Activated CD4-positive, alpha-beta T cell treated with anti-CD3 and anti-CD28 coated beads for 36 hours (primary cell): Measurements from ENCODE around the gene MARK4. TPM values are rescaled to one million over a fixed set of nuclear protein-coding genes. Genes with fewer than 3 reads are reported as not detected.

Experiments
- ATAC-seq: fragments of 200-7000 bp; cut with Tn5 transposase; one replicate; pipeline ENCODE4 v1.10.0; 2021; ENCODE audit warnings: mild to moderate bottlenecking, moderate library complexity
- CTCF ChIA-PET: fragments of 350-600 bp; sonication (Branson Sonifier 250); formaldehyde crosslinking; loops from one replicate; lab custom pipeline; 2021; ENCODE audit warnings: antibody characterized with exemption; lab: Charles Lee
- POLR2A ChIA-PET: fragments of 350-600 bp; sonication (Branson Sonifier 250); formaldehyde crosslinking; loops from one replicate; lab custom pipeline; 2021; ENCODE audit warnings: antibody characterized with exemption, inconsistent platforms; lab: Charles Lee
- DNase-seq: peaks from one replicate; pipeline ENCODE4 v3.0.0-alpha.2; 2020
- H3K27ac Mint-ChIP-seq: one replicate; pipeline ENCODE4 v1.8.0; 2021; ENCODE audit warnings: mixed read lengths
- H3K27me3 Mint-ChIP-seq: one replicate; pipeline ENCODE4 v1.8.0; 2021; ENCODE audit warnings: mixed read lengths
- H3K36me3 Mint-ChIP-seq: one replicate; pipeline ENCODE4 v1.8.0; 2021; ENCODE audit warnings: low read depth, mixed read lengths
- H3K4me1 Mint-ChIP-seq: one replicate; pipeline ENCODE4 v1.8.0; 2021; ENCODE audit warnings: mixed read lengths
- H3K4me3 Mint-ChIP-seq: one replicate; pipeline ENCODE4 v1.8.0; 2021; ENCODE audit warnings: mild to moderate bottlenecking, moderate library complexity, mixed read lengths
- H3K9me3 Mint-ChIP-seq: one replicate; pipeline ENCODE4 v1.8.0; 2021; ENCODE audit warnings: low read depth, mixed read lengths
- intact Hi-C, 2 experiments: fragments of 100-400 bp; cut with DNase I in 1 of 2; cut with micrococcal nuclease in 1 of 2; formaldehyde crosslinking; loops; one replicate each; pipeline versions ENCODE4 v1.14.2 to v1.15.1; 2022 to 2024; cut with DNase I, micrococcal nuclease
- total RNA-seq, 2 experiments: library from RNA; stranded (reverse); gene quantifications; one replicate each; pipeline ENCODE4 v1.2.3, GENCODE V29; 2021

Gene MARK4
- 10 to 100 TPM; 19.1 to 19.6 TPM for total RNA-seq

DNA sequence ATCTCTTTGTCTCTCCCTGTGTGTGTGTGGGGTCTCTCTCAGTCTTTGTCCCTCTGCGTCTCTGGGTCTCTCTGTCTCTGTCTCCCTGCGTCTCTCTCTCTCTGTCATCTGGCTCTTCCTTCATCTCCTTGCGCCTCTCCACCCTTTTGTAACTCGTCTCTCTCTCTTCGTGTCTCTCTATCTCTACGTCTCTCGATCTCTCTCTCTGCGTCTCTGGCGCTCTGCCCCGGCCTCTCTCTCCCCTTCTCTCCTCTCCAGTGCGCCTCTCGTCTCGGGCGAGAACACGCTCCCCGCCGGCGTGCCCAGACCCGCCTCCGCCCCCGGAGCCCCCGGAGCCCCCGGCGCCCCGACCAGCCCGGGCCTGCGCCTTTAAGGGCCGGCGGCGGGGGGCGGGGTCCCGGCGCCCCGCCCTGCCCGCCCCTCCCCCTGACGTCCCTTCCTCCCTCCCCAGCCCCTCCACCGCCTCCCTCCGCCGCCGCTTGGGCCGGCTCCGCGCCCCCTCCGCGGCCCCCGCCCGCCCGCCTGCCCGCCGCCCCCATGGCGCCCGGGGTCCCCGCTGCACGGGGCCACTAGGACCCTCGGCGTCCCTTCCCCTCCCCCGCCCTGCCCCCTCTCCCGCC is at the start of gene MARK4:
TSS of gene MARK4 (plus strand) at position 440 of the 620 bp plus-strand sequence. CDS start 318 bp downstream, outside the sequence.
- peak within 1 kb of the TSS; percentile 76 for H3K27ac Mint-ChIP-seq
- POLR2A ChIA-PET, result no interaction called here
- no peaks in the 10 kb centered on the region for H3K9me3 Mint-ChIP-seq
- ATAC-seq (peak; percentile 67), DNase-seq (peak; percentile 72)
- no peaks in the 10 kb centered on the region for H3K36me3 Mint-ChIP-seq
- H3K4me3 Mint-ChIP-seq, result peak within 1 kb of the TSS; percentile 77
- intact Hi-C loops, result loop anchor here (1.0 to 5.0 kb wide), 13 partner anchors 57 to 361 kb away; partner anchors contain the start of genes BLOC1S3 (in 1 of the 2), CLASRP (in 1 of the 2), CLPTM1 (in 1 of the 2) and ERCC2 (in 1 of the 2)
- peaks cover 2% of the 10 kb centered on the region for H3K27me3 Mint-ChIP-seq
- CTCF ChIA-PET, result no interaction called here
- peaks cover 29% of the 10 kb centered on the region for H3K4me1 Mint-ChIP-seq

DNA sequence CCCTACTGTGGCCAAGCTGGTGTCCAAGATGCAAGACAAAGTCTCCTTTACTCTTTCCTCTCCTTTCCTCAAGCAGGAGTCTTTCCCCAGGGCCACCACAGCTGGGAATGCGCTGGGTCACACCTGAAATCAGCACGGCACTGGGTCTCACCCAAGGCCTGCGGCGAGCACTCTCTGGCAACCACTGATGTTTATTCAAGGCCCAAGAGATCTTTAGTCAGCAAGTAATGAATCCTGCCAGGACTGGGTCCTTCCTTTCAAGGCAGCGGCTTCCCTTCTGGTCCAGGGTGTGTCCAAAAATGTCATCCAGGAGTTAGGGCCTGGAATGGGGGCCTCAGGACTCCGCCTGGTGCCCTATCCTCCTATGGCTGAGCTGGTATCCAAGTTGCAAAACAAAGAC is 48.4 kb upstream of the MARK4 start:
- no peak for ATAC-seq
- POLR2A ChIA-PET, result no interaction called here
- Mint-ChIP-seq H3K4me1 (no peaks in the 10 kb centered on the region), H3K36me3 (no peaks in the 10 kb centered on the region), H3K27ac (no peak overlapping the region), H3K9me3 (no peaks in the 10 kb centered on the region), H3K27me3 (no peaks in the 10 kb centered on the region), H3K4me3 (no peak overlapping the region)
- intact Hi-C loops, result no loop called here
- CTCF ChIA-PET, result no interaction called here
- no peak for DNase-seq

DNA sequence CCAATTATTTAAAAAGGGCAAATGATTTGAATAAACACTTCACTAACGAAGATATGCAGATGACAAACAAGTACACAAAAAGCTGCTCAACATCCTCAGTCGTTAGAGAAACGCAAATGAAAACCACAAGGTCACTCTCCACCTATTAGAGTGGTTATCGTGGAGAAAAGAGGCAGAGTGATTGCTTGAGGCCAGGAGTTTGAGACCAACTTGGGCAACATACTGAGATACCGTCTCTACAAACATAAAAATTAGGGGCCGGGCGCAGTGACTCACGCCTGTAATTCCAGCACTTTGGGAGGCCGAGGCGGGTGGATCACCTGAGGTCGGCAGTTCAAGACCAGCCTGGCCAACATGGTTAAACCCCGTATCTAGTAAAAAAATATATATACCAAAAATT is 45.3 kb upstream of the MARK4 start:
- Mint-ChIP-seq H3K4me3 (no peak overlapping the region), H3K36me3 (no peaks in the 10 kb centered on the region), H3K27ac (no peak overlapping the region), H3K9me3 (no peaks in the 10 kb centered on the region), H3K27me3 (no peaks in the 10 kb centered on the region), H3K4me1 (peaks cover 2% of the 10 kb centered on the region)
- ChIA-PET CTCF (interaction anchor here (0.7 kb wide), 1 partner anchor 96 kb away, joined by 3 read pairs; no protein-coding TSS in a partner anchor), POLR2A (interaction anchor here (0.6 kb wide), 1 partner anchor 519 kb away, joined by 4 read pairs; no protein-coding TSS in a partner anchor)
- intact Hi-C loops, result no loop called here
- no peak for ATAC-seq
- no peak for DNase-seq

DNA sequence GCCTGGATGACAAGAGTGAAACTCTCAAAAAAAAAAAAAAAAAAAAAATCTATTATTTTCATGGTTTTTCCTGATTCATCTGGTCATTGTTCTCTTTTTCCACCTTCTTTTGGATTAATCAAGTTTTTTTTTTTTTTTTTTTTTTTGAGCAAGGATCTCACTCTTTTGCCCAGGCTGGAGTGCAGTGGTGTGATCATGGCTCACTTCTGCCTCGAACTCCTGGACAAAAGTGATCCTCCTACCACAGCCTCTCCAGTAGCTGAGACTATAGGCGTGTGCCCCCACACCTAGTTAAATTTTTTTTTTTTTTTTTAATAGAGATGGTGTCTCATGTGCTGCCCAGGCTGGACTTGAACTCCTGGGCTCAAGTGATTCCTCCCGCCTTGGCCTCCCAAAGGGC is 44.7 kb upstream of the MARK4 start:
- intact Hi-C loops, result no loop called here
- DNase-seq (no peak), ATAC-seq (no peak)
- Mint-ChIP-seq H3K36me3 (no peaks in the 10 kb centered on the region), H3K4me1 (peaks cover 2% of the 10 kb centered on the region), H3K27ac (no peak overlapping the region), H3K4me3 (no peak overlapping the region), H3K9me3 (no peaks in the 10 kb centered on the region), H3K27me3 (peaks cover 4% of the 10 kb centered on the region)
- ChIA-PET CTCF (interaction anchor here (0.6 to 0.7 kb wide), 2 partner anchors 95 to 278 kb away, joined by 3 read pairs; no protein-coding TSS in a partner anchor), POLR2A (interaction anchor here (0.6 kb wide), 1 partner anchor 519 kb away, joined by 4 read pairs; no protein-coding TSS in a partner anchor)

DNA sequence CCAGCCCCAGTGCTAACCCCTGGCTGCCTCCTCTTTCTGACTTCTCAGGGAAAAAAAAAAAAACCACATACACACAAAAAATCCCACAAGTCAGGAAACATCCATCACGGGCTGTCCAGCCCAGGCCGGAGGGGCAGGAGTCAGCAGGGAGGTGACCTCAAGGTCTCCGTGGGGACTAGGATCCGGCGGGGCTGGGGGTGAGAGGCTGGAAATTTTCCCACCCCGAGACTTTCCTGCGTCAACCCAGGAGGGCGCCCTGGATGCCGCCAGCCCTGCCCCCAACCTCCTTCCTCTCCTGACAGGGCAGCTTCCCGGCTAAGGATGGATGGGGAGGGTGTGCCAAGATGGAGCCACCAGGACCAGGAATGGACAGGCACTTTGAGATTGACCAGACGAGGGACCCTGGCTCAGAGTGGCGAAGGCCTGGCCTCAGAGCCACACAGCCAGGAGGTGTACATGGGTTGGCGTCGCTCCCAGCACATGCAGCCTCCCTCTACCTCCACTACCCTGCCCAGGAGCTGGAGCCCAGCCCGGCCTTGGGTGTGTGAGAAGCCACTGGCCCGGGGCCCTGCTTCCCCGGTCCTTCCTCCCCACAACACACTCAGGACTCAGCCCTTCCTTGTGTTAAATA is 39.2 kb upstream of the MARK4 start:
- no peak overlapping the region for H3K27ac Mint-ChIP-seq
- ATAC-seq, result no peak
- peaks cover 3% of the 10 kb centered on the region for H3K4me1 Mint-ChIP-seq
- intact Hi-C loops, result no loop called here
- no peaks in the 10 kb centered on the region for H3K9me3 Mint-ChIP-seq
- DNase-seq, result no peak
- H3K36me3 Mint-ChIP-seq, result no peaks in the 10 kb centered on the region
- ChIA-PET POLR2A (no interaction called here), CTCF (no interaction called here)
- H3K27me3 Mint-ChIP-seq, result peaks cover 21% of the 10 kb centered on the region
- H3K4me3 Mint-ChIP-seq, result no peak overlapping the region

DNA sequence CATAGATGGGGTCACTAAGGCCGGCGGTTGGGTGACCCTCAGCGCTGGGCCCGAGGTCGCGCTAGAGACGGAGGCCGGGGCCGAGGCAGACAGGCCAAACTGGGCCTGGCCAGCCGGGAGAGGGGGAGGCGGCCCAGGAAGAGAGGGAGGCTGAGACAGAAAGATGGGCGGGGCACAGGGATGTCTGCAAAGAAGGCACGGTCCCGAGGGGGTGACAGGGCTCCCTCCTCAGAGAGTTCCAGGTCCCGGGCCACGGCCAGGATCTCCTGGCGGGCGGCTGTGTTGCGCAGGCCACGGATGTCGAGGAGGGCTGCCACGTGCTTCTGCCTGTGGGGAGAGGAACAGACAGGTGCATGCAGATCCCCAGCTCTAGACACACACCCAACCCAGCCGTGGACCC is 38.0 kb upstream of the MARK4 start:
- intact Hi-C loops, result no loop called here
- no peak overlapping the region for H3K4me3 Mint-ChIP-seq
- no peak for DNase-seq
- no peak for ATAC-seq
- POLR2A ChIA-PET, result no interaction called here
- no peaks in the 10 kb centered on the region for H3K9me3 Mint-ChIP-seq
- H3K27me3 Mint-ChIP-seq, result peaks cover 26% of the 10 kb centered on the region
- H3K36me3 Mint-ChIP-seq, result no peaks in the 10 kb centered on the region
- CTCF ChIA-PET, result interaction anchor here (0.6 to 0.7 kb wide), 2 partner anchors 168 to 522 kb away, joined by 3 read pairs; no protein-coding TSS in a partner anchor
- peaks cover 3% of the 10 kb centered on the region for H3K4me1 Mint-ChIP-seq
- H3K27ac Mint-ChIP-seq, result no peak overlapping the region

DNA sequence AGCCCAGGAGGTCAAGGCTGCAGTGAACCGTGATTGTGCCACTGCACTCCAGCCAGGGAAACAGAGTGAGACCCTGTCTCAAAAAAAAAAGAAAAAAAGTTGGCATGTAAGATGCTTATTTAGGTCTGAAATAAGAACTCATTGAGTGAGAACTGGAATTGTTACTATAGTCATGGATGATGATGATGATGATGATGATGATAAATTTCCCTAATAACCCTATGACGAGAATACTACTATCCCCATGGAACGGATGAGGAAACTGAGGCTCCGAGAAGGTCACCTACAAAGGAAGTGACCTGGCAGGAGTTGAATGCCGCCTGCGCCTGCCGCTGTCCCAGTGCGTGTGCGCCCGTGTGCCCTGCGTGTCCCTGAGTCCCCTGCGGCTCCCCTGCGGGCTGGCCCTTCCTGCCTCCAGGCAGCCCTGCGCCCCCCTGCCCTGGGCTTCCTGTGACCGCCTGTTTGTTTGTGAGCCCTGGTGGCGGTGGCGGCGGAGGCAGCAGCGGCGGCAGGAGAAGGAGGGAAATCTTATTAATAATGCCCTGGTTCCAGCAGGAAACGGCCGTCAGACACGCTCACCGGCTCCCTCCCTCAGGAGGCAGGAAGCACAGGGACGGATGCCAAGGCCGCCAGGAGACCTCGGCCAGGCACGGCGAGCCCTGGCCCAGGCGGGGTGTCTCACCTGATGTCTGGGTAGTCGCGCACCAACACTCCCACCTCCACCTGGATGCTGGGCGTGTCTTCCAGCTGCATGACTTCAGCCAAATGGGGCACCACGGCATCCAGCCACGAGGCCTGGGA is 35.5 kb upstream of the MARK4 start:
- intact Hi-C loops, result no loop called here
- ATAC-seq (no peak), DNase-seq (no peak)
- Mint-ChIP-seq H3K27me3 (peaks cover 36% of the 10 kb centered on the region), H3K9me3 (no peaks in the 10 kb centered on the region), H3K4me1 (peaks cover 2% of the 10 kb centered on the region), H3K36me3 (no peaks in the 10 kb centered on the region), H3K4me3 (no peak overlapping the region), H3K27ac (no peak overlapping the region)
- POLR2A ChIA-PET, result no interaction called here
- CTCF ChIA-PET, result no interaction called here

DNA sequence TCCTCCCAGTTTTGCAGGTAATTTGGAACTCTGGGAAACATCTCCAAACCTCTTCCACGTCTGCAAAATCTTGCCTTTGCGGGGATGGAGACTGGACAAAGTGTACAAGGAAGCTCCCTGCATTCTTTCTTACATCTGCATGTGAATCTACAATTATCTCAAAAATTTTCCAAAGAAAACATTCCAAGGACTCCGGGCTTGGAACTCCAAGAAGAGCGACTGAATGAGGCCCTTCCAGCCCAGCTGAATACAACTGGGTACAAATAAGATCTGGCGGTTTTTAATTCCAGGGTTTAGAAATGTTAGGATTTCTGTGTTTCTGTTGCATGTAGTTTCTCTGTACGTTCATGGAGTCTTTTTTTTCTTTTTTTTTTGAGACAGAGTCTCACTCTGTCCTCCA is 34.4 kb upstream of the MARK4 start:
- Mint-ChIP-seq H3K27ac (no peak overlapping the region), H3K4me3 (no peak overlapping the region), H3K36me3 (no peaks in the 10 kb centered on the region), H3K4me1 (peaks cover 2% of the 10 kb centered on the region), H3K9me3 (no peaks in the 10 kb centered on the region), H3K27me3 (peaks cover 32% of the 10 kb centered on the region)
- intact Hi-C loops, result no loop called here
- ChIA-PET CTCF (no interaction called here), POLR2A (no interaction called here)
- DNase-seq (no peak), ATAC-seq (no peak)

DNA sequence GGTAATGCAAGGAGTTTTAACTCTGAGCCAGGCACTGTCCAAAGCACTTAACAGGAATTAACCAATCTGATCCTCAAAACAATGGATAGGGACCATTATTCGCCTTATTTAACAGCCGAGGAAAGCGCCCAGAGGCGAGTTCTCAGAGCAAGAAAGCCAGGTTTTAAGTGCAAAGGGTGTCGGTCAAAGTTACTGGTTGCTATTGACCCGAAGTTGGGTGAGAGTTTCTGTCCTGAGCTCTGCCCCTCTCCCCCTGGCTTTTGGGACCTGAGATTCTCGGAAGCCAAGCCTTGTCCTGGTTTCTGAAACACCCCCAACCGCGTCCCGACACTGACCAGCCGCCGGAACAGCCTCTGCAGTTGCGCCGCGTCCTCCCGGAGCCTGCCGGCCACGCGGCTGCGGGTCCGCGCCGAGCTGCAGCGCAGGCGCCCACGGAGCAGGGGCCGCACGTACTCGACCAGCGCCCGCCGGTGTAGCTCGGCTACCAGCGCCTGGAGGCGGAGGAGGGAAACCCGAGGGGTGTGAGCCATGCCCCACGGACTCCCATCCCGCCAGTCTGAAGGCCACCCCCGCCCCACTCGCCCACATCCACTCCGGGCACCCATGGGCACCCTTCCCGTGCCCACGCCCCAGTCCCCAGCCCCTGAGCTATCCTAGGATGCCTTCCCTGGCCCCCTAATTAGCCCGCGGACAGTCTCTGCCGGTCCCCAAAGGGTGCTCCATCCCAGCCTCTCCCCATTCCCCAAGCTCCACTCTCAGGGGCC is 33.7 kb upstream of the MARK4 start:
- H3K9me3 Mint-ChIP-seq, result no peaks in the 10 kb centered on the region

DNA sequence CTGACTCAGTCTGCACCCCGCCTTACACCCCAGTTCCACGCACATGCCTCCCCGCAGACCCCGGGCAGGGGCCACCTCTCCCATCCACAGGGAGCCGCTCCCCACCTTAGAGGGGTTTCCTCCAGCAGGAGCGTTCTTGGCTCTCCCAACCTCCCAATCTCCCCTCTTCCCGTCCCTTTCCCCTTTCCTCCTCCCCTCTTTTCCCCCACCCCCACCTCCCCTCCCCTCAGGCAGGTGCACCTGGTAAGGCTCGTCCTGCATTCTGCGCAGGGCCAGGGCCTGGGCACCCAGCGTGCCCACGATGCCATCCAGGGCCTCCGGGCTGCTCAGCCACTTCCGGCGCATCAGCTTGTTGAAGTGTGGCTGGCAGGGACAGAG is 33.1 kb upstream of the MARK4 start:
- ChIA-PET POLR2A (no interaction called here), CTCF (interaction anchor here (1.2 kb wide), 1 partner anchor 17 kb away, joined by 3 read pairs; no protein-coding TSS in a partner anchor)
- Mint-ChIP-seq H3K4me3 (no peak overlapping the region), H3K36me3 (no peaks in the 10 kb centered on the region), H3K27me3 (peaks cover 37% of the 10 kb centered on the region), H3K9me3 (no peaks in the 10 kb centered on the region), H3K4me1 (peaks cover 2% of the 10 kb centered on the region), H3K27ac (no peak overlapping the region)
- ATAC-seq (no peak), DNase-seq (no peak)
- intact Hi-C loops, result no loop called here

More for the DNA sequence above, 33.7 kb upstream of the MARK4 start:
- ChIA-PET CTCF (interaction anchor here (1.2 kb wide), 1 partner anchor 17 kb away, joined by 3 read pairs; no protein-coding TSS in a partner anchor), POLR2A (no interaction called here)
- intact Hi-C loops, result no loop called here
- peaks cover 32% of the 10 kb centered on the region for H3K27me3 Mint-ChIP-seq
- no peak overlapping the region for H3K4me3 Mint-ChIP-seq
- ATAC-seq, result no peak
- no peak for DNase-seq
- H3K27ac Mint-ChIP-seq, result no peak overlapping the region
- H3K36me3 Mint-ChIP-seq, result no peaks in the 10 kb centered on the region
- H3K4me1 Mint-ChIP-seq, result peaks cover 2% of the 10 kb centered on the region

DNA sequence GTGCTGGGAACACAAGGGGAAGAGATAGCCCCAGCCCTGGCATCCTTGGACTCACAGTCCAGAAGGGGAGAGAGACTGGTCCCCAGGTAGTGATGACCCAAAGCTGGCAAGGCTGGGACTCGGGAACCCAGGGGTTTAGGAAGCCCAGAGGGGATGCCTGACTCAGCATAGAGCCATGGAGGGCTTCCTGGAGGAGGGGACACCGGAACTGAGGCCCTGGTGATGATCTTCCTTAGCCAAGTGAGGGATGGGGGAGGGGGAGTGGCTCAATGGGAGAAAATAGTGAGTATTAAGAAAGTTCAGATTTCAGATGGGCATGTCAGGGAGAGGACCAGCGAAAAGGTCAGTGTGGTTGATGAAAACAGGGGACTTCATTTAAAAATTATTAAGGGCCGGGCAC is 32.6 kb upstream of the MARK4 start:
- H3K4me1 Mint-ChIP-seq, result peaks cover 2% of the 10 kb centered on the region
- no peaks in the 10 kb centered on the region for H3K36me3 Mint-ChIP-seq
- peaks cover 37% of the 10 kb centered on the region for H3K27me3 Mint-ChIP-seq
- DNase-seq (no peak), ATAC-seq (no peak)
- ChIA-PET POLR2A (interaction anchor here (0.6 kb wide), 1 partner anchor 10 kb away, joined by 3 read pairs; no protein-coding TSS in a partner anchor), CTCF (interaction anchor here (1.2 kb wide), 1 partner anchor 18 kb away, joined by 3 read pairs; no protein-coding TSS in a partner anchor)
- no peak overlapping the region for H3K4me3 Mint-ChIP-seq
- H3K9me3 Mint-ChIP-seq, result no peaks in the 10 kb centered on the region
- H3K27ac Mint-ChIP-seq, result no peak overlapping the region
- intact Hi-C loops, result no loop called here
